Duodenal mucosa (tissue), 2 donors: ENCODE results near the gene SIN3B.

Source experiments
- H3K27ac ChIP-seq: one replicate; pipeline ENCODE4 v1.7.0; 2013; ENCODE audit warnings: low read depth, low read length
- H3K27me3 ChIP-seq, 2 donors: one replicate each; pipeline ENCODE4 v1.7.0; 2013; ENCODE audit warnings: low read length in 2 of 2, control low read depth in 1 of 2; ENCODE audit not compliant: insufficient read depth in 2 of 2, control insufficient read depth in 1 of 2
- H3K36me3 ChIP-seq, 2 donors: one replicate each; pipeline ENCODE4 v1.7.0; 2013; ENCODE audit warnings: low read length in 2 of 2, control low read depth in 1 of 2; ENCODE audit not compliant: insufficient read depth in 2 of 2, control insufficient read depth in 1 of 2
- H3K4me1 ChIP-seq, 2 donors: one replicate each; pipeline ENCODE4 v1.7.0; 2013; ENCODE audit warnings: low read length in 2 of 2, control low read depth in 1 of 2; ENCODE audit not compliant: insufficient read depth in 2 of 2, control insufficient read depth in 1 of 2
- H3K4me3 ChIP-seq, 2 donors: one replicate each; pipeline ENCODE4 v1.7.0; 2013; ENCODE audit warnings: low read length in 2 of 2, low read depth in 1 of 2
- H3K9ac ChIP-seq, 2 donors: one replicate each; pipeline ENCODE4 v1.7.0; 2013; ENCODE audit warnings: low read length in 2 of 2, low read depth in 1 of 2
- H3K9me3 ChIP-seq, 2 donors: one replicate each; pipeline ENCODE4 v1.7.0; 2013; ENCODE audit warnings: low read length in 2 of 2, control low read depth in 1 of 2; ENCODE audit not compliant: control insufficient read depth in 1 of 2

The SIN3B gene

GRCh38 chr19:16841391-16841926, 12.3 kb downstream of the SIN3B start:
- H3K9me3 ChIP-seq, result no peaks in the 10 kb centered on the region
- H3K4me3 ChIP-seq, result no peak overlapping the region
- H3K27me3 ChIP-seq, result no peaks in the 10 kb centered on the region
- peaks cover 19 to 88% of the 10 kb centered on the region in 2 donors for H3K36me3 ChIP-seq
- H3K27ac ChIP-seq, result no peak overlapping the region
- H3K4me1 ChIP-seq, result peaks cover 0 to 1% of the 10 kb centered on the region in 2 donors
- H3K9ac ChIP-seq, result no peak overlapping the region

- Histone ChIP-seq H3K4me3 (no peak overlapping the region), H3K4me1 (no peaks in the 10 kb centered on the region), H3K27ac (no peak overlapping the region), H3K27me3 (no peaks in the 10 kb centered on the region), H3K9me3 (no peaks in the 10 kb centered on the region), H3K36me3 (peaks cover 30 to 84% of the 10 kb centered on the region in 2 donors), H3K9ac (no peak overlapping the region)
These were observed 17.7 kb downstream of the SIN3B start for GRCh38 chr19:16846901-16847300.

GRCh38 chr19:16847430-16847829, 18.2 kb downstream of the SIN3B start:
- Histone ChIP-seq H3K27me3 (no peaks in the 10 kb centered on the region), H3K27ac (no peak overlapping the region), H3K9me3 (no peaks in the 10 kb centered on the region), H3K4me3 (no peak overlapping the region), H3K4me1 (no peaks in the 10 kb centered on the region), H3K9ac (no peak overlapping the region), H3K36me3 (peaks cover 29 to 85% of the 10 kb centered on the region in 2 donors)

GRCh38 chr19:16849168-16849567, 20.0 kb downstream of the SIN3B start:
- peaks cover 36 to 87% of the 10 kb centered on the region in 2 donors for H3K36me3 ChIP-seq
- no peak overlapping the region for H3K4me3 ChIP-seq
- no peak overlapping the region for H3K9ac ChIP-seq
- no peaks in the 10 kb centered on the region for H3K9me3 ChIP-seq
- H3K27me3 ChIP-seq, result no peaks in the 10 kb centered on the region
- no peaks in the 10 kb centered on the region for H3K4me1 ChIP-seq
- no peak overlapping the region for H3K27ac ChIP-seq

GRCh38 chr19:16850133-16850532, 20.9 kb downstream of the SIN3B start:
- H3K27ac ChIP-seq, result no peak overlapping the region
- H3K4me1 ChIP-seq, result no peaks in the 10 kb centered on the region
- H3K9me3 ChIP-seq, result no peaks in the 10 kb centered on the region
- no peaks in the 10 kb centered on the region for H3K27me3 ChIP-seq
- H3K4me3 ChIP-seq, result no peak overlapping the region
- H3K9ac ChIP-seq, result no peak overlapping the region
- H3K36me3 ChIP-seq, result peaks cover 39 to 87% of the 10 kb centered on the region in 2 donors

- Histone ChIP-seq H3K4me3 (no peak overlapping the region), H3K9ac (no peak overlapping the region), H3K27ac (no peak overlapping the region), H3K4me1 (no peaks in the 10 kb centered on the region), H3K36me3 (peaks cover 39 to 79% of the 10 kb centered on the region in 2 donors), H3K27me3 (no peaks in the 10 kb centered on the region), H3K9me3 (no peaks in the 10 kb centered on the region)
These were observed 22.0 kb downstream of the SIN3B start for GRCh38 chr19:16851031-16851712.

- Histone ChIP-seq H3K27me3 (no peaks in the 10 kb centered on the region), H3K36me3 (peaks cover 28 to 61% of the 10 kb centered on the region in 2 donors), H3K9ac (no peak overlapping the region), H3K9me3 (no peaks in the 10 kb centered on the region), H3K4me1 (no peaks in the 10 kb centered on the region), H3K4me3 (no peak overlapping the region), H3K27ac (no peak overlapping the region)
These were observed 23.9 kb downstream of the SIN3B start for GRCh38 chr19:16853066-16853465.

- H3K27me3 ChIP-seq, result no peaks in the 10 kb centered on the region
- H3K4me3 ChIP-seq, result no peak overlapping the region
- no peaks in the 10 kb centered on the region for H3K9me3 ChIP-seq
- H3K36me3 ChIP-seq, result peaks cover 19 to 44% of the 10 kb centered on the region in 2 donors
- H3K27ac ChIP-seq, result no peak overlapping the region
- H3K9ac ChIP-seq, result no peak overlapping the region
- no peaks in the 10 kb centered on the region for H3K4me1 ChIP-seq
These were observed 26.9 kb downstream of the SIN3B start for GRCh38 chr19:16856091-16856490.

GRCh38 chr19:16859626-16860025, 30.4 kb downstream of the SIN3B start:
- peaks cover 16 to 33% of the 10 kb centered on the region in 2 donors for H3K36me3 ChIP-seq
- no peak overlapping the region for H3K27ac ChIP-seq
- no peak overlapping the region for H3K9ac ChIP-seq
- H3K4me1 ChIP-seq, result peaks cover 0 to 6% of the 10 kb centered on the region in 2 donors
- H3K9me3 ChIP-seq, result no peaks in the 10 kb centered on the region
- H3K27me3 ChIP-seq, result no peaks in the 10 kb centered on the region
- H3K4me3 ChIP-seq, result no peak overlapping the region

- no peaks in the 10 kb centered on the region for H3K9me3 ChIP-seq
- no peak overlapping the region for H3K9ac ChIP-seq
- H3K36me3 ChIP-seq, result peaks cover 13 to 29% of the 10 kb centered on the region in 2 donors
- no peak overlapping the region for H3K27ac ChIP-seq
- no peaks in the 10 kb centered on the region for H3K27me3 ChIP-seq
- peaks cover 0 to 6% of the 10 kb centered on the region in 2 donors for H3K4me1 ChIP-seq
- H3K4me3 ChIP-seq, result no peak overlapping the region
These were observed 30.9 kb downstream of the SIN3B start for GRCh38 chr19:16860118-16860517.
